Globus pallidus (tissue), 1 donor: Measurements from ENCODE around the gene TAAR6.
A peak's percentile ranks its signal among the peaks of the same experiment; 100 is the strongest.
"Not testable (repeated sequence)": the region's sequence is repeated elsewhere in the genome, so short reads cannot be mapped to it uniquely, and the experiment has no call there.

ENCODE experiments used
- DNase-seq: peaks from one replicate; pipeline ENCODE4 v3.0.0-alpha.2; 2015; ENCODE audit warnings: low spot score

The TAAR6 gene

GRCh38 chr6:132570221-132570777 is at the start of gene TAAR6:
Gene TAAR6, plus strand, starts transcription at chr6:132570322. Its CDS starts 0 bp downstream, at chr6:132570322.
- DNase-seq: peak; percentile 80

- DNase-seq: no peak
These were observed 49.2 kb upstream of the TAAR6 start for GRCh38 chr6:132520953-132521352.

GRCh38 chr6:132524646-132525045 is 45.5 kb upstream of the TAAR6 start:
- DNase-seq: no peak

GRCh38 chr6:132525866-132526265 is 44.3 kb upstream of the TAAR6 start:
- DNase-seq: no peak

GRCh38 chr6:132526461-132526860 is 43.7 kb upstream of the TAAR6 start:
- no peak for DNase-seq

GRCh38 chr6:132527791-132528190 is 42.3 kb upstream of the TAAR6 start:
- no peak for DNase-seq

GRCh38 chr6:132530293-132530974 is 39.7 kb upstream of the TAAR6 start:
- peak; percentile 69 for DNase-seq

GRCh38 chr6:132534546-132534945 is 35.6 kb upstream of the TAAR6 start:
- not testable (repeated sequence) for DNase-seq

- no peak for DNase-seq
These were observed 33.0 kb upstream of the TAAR6 start for GRCh38 chr6:132537145-132537544.

GRCh38 chr6:132537977-132538376 is 32.1 kb upstream of the TAAR6 start, which contains the start of gene TAAR9:
Gene TAAR9, plus strand, starts transcription at chr6:132538277. Its CDS starts 13 bp downstream, at chr6:132538290.
- DNase-seq: no peak

- no peak for DNase-seq
These were observed 25.3 kb upstream of the TAAR6 start for GRCh38 chr6:132544826-132545225.

- DNase-seq: no peak
These were observed 21.2 kb upstream of the TAAR6 start for GRCh38 chr6:132548746-132549463.

GRCh38 chr6:132551214-132551613 is 18.9 kb upstream of the TAAR6 start:
- no peak for DNase-seq

GRCh38 chr6:132552372-132552771 is 17.8 kb upstream of the TAAR6 start, which contains the start of gene TAAR8:
Gene TAAR8, plus strand, starts transcription at chr6:132552672. Its CDS starts 21 bp downstream, at chr6:132552693.
- DNase-seq: no peak

GRCh38 chr6:132560087-132560486 is 10.0 kb upstream of the TAAR6 start:
- not testable (repeated sequence) for DNase-seq

- DNase-seq: no peak
These were observed 3.7 kb upstream of the TAAR6 start for GRCh38 chr6:132566404-132566803.

GRCh38 chr6:132567566-132567965 is 2.6 kb upstream of the TAAR6 start:
- peak; percentile 16 for DNase-seq

GRCh38 chr6:132568611-132569010 is 1.5 kb upstream of the TAAR6 start:
- peak; percentile 62 for DNase-seq

GRCh38 chr6:132569170-132569569 is 952 bp upstream of the TAAR6 start:
- DNase-seq: peak; percentile 92

GRCh38 chr6:132571774-132572173 is 1.7 kb downstream of the TAAR6 start:
- DNase-seq: no peak

GRCh38 chr6:132584698-132585097 is 14.6 kb downstream of the TAAR6 start:
- no peak for DNase-seq

- no peak for DNase-seq
These were observed 17.3 kb downstream of the TAAR6 start for GRCh38 chr6:132587424-132587823.

GRCh38 chr6:132589454-132589853 is 19.3 kb downstream of the TAAR6 start, which contains the start of gene TAAR5:
Gene TAAR5, minus strand, starts transcription at chr6:132589741. Its CDS starts 55 bp downstream, at chr6:132589686.
- DNase-seq: no peak
